DMS153 treated with DMSO at 0.1 percent for 48 hours (cell line): ENCODE measurements around the gene PPP2R5C.
"Not testable (repeated sequence)": the region's sequence is repeated elsewhere in the genome, so short reads cannot be mapped to it uniquely, and the experiment has no call there.

ENCODE experiments used
- DNase-seq: peaks from one replicate; lab custom pipeline; 2025; ENCODE audit not compliant: unreplicated experiment; lab: John Stamatoyannopoulos, UW

PPP2R5C gene

GRCh38 chr14:101761032-101761880, at the start of gene PPP2R5C:
Gene PPP2R5C (plus strand): TSS chr14:101761709. CDS start chr14:101761894, 185 bp downstream.
- DNase-seq = no peak

- not testable (repeated sequence) for DNase-seq
Measured at GRCh38 chr14:101711857-101712233, 49.7 kb upstream of the PPP2R5C start.

GRCh38 chr14:101712341-101712740, 49.2 kb upstream of the PPP2R5C start:
- DNase-seq = not testable (repeated sequence)

GRCh38 chr14:101713091-101713490, 48.4 kb upstream of the PPP2R5C start:
- not testable (repeated sequence) for DNase-seq

GRCh38 chr14:101713621-101714349, 47.7 kb upstream of the PPP2R5C start:
- no peak for DNase-seq

GRCh38 chr14:101714394-101714793, 47.1 kb upstream of the PPP2R5C start:
- no peak for DNase-seq

GRCh38 chr14:101715210-101716076, 46.1 kb upstream of the PPP2R5C start:
- DNase-seq = no peak

- DNase-seq = no peak
Measured at GRCh38 chr14:101716077-101716950, 45.2 kb upstream of the PPP2R5C start.

GRCh38 chr14:101716956-101717662, 44.4 kb upstream of the PPP2R5C start:
- DNase-seq = no peak

GRCh38 chr14:101717663-101718490, 43.6 kb upstream of the PPP2R5C start:
- no peak for DNase-seq

- no peak for DNase-seq
Measured at GRCh38 chr14:101719045-101719645, 42.4 kb upstream of the PPP2R5C start.

GRCh38 chr14:101719708-101720107, 41.8 kb upstream of the PPP2R5C start:
- no peak for DNase-seq

- DNase-seq = no peak
Measured at GRCh38 chr14:101721111-101721510, 40.4 kb upstream of the PPP2R5C start.

GRCh38 chr14:101721951-101722661, 39.4 kb upstream of the PPP2R5C start:
- DNase-seq = no peak

- DNase-seq = no peak
Measured at GRCh38 chr14:101723061-101723595, 38.4 kb upstream of the PPP2R5C start.

GRCh38 chr14:101725652-101726051, 35.9 kb upstream of the PPP2R5C start:
- not testable (repeated sequence) for DNase-seq

GRCh38 chr14:101726295-101726953, 35.1 kb upstream of the PPP2R5C start:
- no peak for DNase-seq
